K562 (cell line): Measurements from ENCODE around the gene AKAP6. TPM values are rescaled to one million over a fixed set of nuclear protein-coding genes. Genes with fewer than 3 reads are reported as not detected.

Experiments used
- GTF2F1 ChIP-seq: IDR thresholded peaks from 2 replicates; pipeline ENCODE4 v1.6.1; 2011; ENCODE audit warnings: low read depth, low read length, improper control_type of control experiment
- RAD21 ChIP-seq, 2 experiments: fragments of 250-450 bp in 1 of 2; fragments of 450-650 bp in 1 of 2; sonication (Bioruptor Pico) in 1 of 2; formaldehyde crosslinking in 1 of 2; IDR thresholded peaks in 1 of 2; conservative IDR thresholded peaks in 1 of 2; 2 replicates each; pipeline versions ENCODE4 v1.4.0 to v1.8.0; 2020 to 2022; ENCODE audit warnings: mild to moderate bottlenecking in 2 of 2, moderate library complexity in 1 of 2
- RCOR1 ChIP-seq, 2 experiments: IDR thresholded peaks; 2 replicates each; pipeline ENCODE4 v1.6.1; 2012; ENCODE audit warnings: low read depth in 2 of 2, low read length in 2 of 2, borderline replicate concordance in 1 of 2, improper control_type of control experiment in 1 of 2
- SMARCE1 ChIP-seq: fragments of 450-650 bp; IDR thresholded peaks from 2 replicates; pipeline ENCODE4 v1.7.1; 2016; ENCODE audit warnings: mild to moderate bottlenecking
- polyA plus RNA-seq, 8 experiments: library from polyadenylated mRNA; depleted of rRNA in 4 of 8; stranded (reverse) in 5 of 8; unstranded in 3 of 8; fragments of >200 nt; fragmentation: Nextera tagmentation in 2 of 8; fragmentation: Illumina TruSeq in 1 of 8; extraction: Ambion mirVana in 2 of 8; extraction: Trizol in 1 of 8; gene quantifications; 2 replicates each; pipeline versions ENCODE4 v1.2.1 to v1.2.3, GENCODE V29; 2011 to 2014; ENCODE audit warnings: inconsistent platforms in 1 of 8, missing spikeins in 1 of 8
- total RNA-seq, 7 experiments: library from RNA; depleted of rRNA in 6 of 7; stranded (reverse); fragments of >200 nt in 6 of 7; fragmentation: Illumina TruSeq in 2 of 7; extraction: Trizol in 2 of 7; gene quantifications; 2 replicates each; pipeline versions ENCODE4 v1.2.1 to v1.2.3, GENCODE V29; 2011 to 2021; ENCODE audit warnings: low replicate concordance in 1 of 7
- TF ChIP-seq, protein P1 (sequence below), 3 experiments: fragments of 200-800 bp in 1 of 3; sonication (Bioruptor generic) in 1 of 3; sonication (generic) in 1 of 3; formaldehyde crosslinking in 1 of 3; IDR thresholded peaks; 2 replicates each; pipeline versions ENCODE4 v1.6.1 to v1.8.0; 2016 to 2022; ENCODE audit warnings: mild to moderate bottlenecking in 2 of 3, missing compliant biosample characterization in 2 of 3, missing genetic modification characterization in 2 of 3, missing genetic modification reagents in 1 of 3
- TF ChIP-seq, protein P2 (sequence below): fragments of 250-450 bp; sonication (Bioruptor Pico); IDR thresholded peaks from 2 replicates; pipeline ENCODE4 v1.4.0; 2020
- TF ChIP-seq, protein P3 (sequence below), 2 experiments: fragments of 450-650 bp; formaldehyde crosslinking in 1 of 2; IDR thresholded peaks; 2 replicates each; pipeline versions ENCODE4 v1.4.0 to v1.6.1; 2014 to 2020; ENCODE audit warnings: mild to moderate bottlenecking in 2 of 2, borderline replicate concordance in 1 of 2, low read depth in 1 of 2

Gene AKAP6
- total and polyA plus RNA-seq, 9 of the 15 experiments (the other 6 are each of a cell fraction or from before 2014, with no cell fraction given) = 0.03 to 1.7 (median 0.48) TPM

DNA sequence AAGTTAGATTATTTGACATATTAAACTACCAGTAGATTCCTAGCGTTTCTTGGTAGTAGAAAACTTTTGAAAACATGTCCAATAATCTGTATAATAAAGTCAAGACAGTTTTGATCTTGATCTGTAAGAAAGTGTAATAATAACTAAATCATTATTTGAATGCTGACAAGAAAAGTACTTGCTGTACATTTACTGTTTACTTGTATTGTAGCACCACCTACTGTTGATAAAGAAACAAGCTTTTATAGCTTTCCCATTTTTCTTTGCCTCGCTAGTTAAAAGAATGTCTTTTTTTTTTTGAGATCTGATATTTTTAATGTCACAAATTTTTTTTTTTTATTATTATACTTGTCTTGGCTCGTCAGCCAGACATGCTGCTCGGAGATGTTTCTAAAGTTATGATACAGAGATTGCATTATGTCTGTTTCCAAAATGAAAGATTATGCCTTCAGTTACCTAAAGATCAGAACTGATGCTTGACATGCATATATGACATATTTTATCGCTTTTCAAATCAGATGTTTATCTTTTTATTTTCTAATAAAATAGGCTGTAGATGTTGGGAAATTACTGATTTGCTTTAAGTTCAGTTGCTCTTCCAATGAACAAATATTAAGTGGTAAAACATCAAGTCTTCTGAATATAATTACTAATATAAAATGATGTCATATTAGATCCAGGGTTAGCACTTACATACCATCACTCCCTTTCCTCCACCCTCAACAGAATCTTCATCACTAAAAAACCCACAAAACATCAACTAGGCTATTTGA, 140.5 kb downstream of the AKAP6 start (continued):
- TF ChIP-seq RCOR1 (IDR thresholded peaks at IDR 0.05; ENCODE audit: borderline replicate concordance in 1 of 2, low read depth in 2 of 2, low read length in 2 of 2) (no peak), SMARCE1 (no peak), GTF2F1 (no peak), RAD21 (CRISPR knock-in tag; conservative IDR thresholded peaks at IDR 0.05 in 1 of 2, IDR thresholded peaks at IDR 0.05 in 1 of 2) (peak; percentile 68 to 72)
- TF ChIP-seq, protein P1, sequence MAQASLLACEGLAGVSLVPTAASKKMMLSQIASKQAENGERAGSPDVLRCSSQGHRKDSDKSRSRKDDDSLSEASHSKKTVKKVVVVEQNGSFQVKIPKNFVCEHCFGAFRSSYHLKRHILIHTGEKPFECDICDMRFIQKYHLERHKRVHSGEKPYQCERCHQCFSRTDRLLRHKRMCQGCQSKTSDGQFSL (CRISPR knock-in tag; IDR thresholded peaks at IDR 0.05) = no peak
- TF ChIP-seq, protein P1 (tag; IDR thresholded peaks at IDR 0.05) = no peak
- TF ChIP-seq, protein P2, sequence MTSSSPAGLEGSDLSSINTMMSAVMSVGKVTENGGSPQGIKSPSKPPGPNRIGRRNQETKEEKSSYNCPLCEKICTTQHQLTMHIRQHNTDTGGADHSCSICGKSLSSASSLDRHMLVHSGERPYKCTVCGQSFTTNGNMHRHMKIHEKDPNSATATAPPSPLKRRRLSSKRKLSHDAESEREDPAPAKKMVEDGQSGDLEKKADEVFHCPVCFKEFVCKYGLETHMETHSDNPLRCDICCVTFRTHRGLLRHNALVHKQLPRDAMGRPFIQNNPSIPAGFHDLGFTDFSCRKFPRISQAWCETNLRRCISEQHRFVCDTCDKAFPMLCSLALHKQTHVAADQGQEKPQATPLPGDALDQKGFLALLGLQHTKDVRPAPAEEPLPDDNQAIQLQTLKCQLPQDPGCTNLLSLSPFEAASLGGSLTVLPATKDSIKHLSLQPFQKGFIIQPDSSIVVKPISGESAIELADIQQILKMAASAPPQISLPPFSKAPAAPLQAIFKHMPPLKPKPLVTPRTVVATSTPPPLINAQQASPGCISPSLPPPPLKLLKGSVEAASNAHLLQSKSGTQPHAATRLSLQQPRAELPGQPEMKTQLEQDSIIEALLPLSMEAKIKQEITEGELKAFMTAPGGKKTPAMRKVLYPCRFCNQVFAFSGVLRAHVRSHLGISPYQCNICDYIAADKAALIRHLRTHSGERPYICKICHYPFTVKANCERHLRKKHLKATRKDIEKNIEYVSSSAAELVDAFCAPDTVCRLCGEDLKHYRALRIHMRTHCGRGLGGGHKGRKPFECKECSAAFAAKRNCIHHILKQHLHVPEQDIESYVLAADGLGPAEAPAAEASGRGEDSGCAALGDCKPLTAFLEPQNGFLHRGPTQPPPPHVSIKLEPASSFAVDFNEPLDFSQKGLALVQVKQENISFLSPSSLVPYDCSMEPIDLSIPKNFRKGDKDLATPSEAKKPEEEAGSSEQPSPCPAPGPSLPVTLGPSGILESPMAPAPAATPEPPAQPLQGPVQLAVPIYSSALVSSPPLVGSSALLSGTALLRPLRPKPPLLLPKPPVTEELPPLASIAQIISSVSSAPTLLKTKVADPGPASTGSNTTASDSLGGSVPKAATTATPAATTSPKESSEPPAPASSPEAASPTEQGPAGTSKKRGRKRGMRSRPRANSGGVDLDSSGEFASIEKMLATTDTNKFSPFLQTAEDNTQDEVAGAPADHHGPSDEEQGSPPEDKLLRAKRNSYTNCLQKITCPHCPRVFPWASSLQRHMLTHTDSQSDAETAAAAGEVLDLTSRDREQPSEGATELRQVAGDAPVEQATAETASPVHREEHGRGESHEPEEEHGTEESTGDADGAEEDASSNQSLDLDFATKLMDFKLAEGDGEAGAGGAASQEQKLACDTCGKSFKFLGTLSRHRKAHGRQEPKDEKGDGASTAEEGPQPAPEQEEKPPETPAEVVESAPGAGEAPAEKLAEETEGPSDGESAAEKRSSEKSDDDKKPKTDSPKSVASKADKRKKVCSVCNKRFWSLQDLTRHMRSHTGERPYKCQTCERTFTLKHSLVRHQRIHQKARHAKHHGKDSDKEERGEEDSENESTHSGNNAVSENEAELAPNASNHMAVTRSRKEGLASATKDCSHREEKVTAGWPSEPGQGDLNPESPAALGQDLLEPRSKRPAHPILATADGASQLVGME (CRISPR knock-in tag) = no peak
- TF ChIP-seq, protein P3, sequence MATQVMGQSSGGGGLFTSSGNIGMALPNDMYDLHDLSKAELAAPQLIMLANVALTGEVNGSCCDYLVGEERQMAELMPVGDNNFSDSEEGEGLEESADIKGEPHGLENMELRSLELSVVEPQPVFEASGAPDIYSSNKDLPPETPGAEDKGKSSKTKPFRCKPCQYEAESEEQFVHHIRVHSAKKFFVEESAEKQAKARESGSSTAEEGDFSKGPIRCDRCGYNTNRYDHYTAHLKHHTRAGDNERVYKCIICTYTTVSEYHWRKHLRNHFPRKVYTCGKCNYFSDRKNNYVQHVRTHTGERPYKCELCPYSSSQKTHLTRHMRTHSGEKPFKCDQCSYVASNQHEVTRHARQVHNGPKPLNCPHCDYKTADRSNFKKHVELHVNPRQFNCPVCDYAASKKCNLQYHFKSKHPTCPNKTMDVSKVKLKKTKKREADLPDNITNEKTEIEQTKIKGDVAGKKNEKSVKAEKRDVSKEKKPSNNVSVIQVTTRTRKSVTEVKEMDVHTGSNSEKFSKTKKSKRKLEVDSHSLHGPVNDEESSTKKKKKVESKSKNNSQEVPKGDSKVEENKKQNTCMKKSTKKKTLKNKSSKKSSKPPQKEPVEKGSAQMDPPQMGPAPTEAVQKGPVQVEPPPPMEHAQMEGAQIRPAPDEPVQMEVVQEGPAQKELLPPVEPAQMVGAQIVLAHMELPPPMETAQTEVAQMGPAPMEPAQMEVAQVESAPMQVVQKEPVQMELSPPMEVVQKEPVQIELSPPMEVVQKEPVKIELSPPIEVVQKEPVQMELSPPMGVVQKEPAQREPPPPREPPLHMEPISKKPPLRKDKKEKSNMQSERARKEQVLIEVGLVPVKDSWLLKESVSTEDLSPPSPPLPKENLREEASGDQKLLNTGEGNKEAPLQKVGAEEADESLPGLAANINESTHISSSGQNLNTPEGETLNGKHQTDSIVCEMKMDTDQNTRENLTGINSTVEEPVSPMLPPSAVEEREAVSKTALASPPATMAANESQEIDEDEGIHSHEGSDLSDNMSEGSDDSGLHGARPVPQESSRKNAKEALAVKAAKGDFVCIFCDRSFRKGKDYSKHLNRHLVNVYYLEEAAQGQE (IDR thresholded peaks at IDR 0.05; ENCODE audit: borderline replicate concordance) = peak; percentile 48; the same call in 1 of the 2 replicates
- TF ChIP-seq, protein P3 (CRISPR knock-in tag; IDR thresholded peaks at IDR 0.05; ENCODE audit: low read depth) = no peak
